CD4-positive, alpha-beta T cell treated with Interleukin-10 for 1 hour (primary cell): ENCODE measurements around the gene GYG2.
"Not testable (repeated sequence)": the region's sequence is repeated elsewhere in the genome, so short reads cannot be mapped to it uniquely, and the experiment has no call there.

ENCODE experiments used
- DNase-seq: peaks from one replicate; pipeline ENCODE4 v3.0.0-alpha.2; 2020

Gene GYG2

DNA sequence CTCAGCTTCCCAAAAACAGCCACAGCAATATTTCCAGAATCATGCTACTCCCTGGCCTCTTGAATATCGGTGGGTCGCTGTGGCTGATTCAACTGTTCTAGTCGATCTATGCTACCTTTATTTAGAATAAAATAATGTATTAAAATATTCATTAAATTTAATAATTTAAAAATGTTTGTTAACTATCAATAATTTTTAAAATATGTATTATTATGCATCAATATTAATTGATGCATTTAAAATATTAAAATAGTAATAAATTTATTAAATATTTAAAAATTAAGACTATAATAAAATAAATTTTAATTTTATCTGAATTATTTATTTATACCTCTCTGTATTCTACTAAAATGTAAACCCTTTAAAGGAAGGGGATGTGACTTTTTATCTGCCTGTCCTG is 81.4 kb downstream of the GYG2 start:
- no peak for DNase-seq

DNA sequence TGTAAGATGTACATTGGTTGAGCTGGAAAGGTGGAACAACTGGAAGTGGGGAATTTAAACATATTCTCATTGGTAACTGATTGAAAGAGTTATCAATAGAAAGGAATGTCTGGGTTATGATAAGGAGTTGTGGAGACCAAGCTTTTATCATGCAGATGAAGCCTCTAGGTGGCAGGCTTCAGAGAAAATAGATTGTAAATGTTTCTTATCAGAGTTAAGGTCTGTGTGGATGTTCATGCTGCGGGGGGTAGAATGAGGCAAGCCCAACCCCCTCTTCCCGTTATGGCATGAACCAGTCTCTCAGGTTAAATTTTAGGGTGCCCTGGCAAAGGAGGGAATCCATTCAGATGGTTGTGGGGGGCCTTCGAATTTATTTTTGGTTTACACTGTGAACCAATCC is 84.4 kb downstream of the GYG2 start:
- no peak for DNase-seq

DNA sequence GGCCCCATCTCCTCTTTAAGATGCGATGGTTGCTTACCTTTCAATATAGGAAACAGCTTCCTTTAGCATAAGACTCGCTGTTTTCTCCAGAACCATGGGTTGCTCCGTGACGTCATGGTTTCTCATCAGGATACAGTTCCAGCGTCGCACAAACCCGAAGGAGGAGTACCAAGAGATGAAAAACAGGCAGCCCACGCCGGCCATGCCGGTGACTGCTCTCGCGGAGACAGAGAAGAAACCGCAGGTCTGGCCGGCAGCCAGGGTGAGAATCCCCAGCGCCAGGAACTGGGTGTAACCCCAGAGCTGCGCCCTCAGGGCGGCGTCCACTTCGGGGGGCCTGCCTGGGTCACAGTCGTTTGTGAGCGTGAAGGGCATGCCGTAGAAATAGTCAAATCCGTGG is 89.0 kb downstream of the GYG2 start:
- DNase-seq = no peak

DNA sequence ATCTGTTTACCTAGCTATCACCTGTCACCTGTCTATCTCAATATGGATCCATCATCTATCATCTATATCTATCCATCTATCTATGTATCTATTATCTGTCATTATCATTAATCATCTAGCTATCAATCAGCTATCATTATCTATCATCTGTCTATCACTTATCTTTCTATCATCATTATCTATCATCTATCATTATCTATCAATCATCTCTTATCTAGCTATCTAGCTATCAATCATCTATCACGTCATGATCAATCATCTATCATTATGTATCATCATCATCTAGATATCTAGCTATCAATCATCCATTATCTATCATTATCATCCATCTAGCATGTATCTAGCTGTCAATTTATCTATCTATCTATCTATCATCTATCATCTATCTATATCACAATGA is 92.5 kb downstream of the GYG2 start:
- no peak for DNase-seq

DNA sequence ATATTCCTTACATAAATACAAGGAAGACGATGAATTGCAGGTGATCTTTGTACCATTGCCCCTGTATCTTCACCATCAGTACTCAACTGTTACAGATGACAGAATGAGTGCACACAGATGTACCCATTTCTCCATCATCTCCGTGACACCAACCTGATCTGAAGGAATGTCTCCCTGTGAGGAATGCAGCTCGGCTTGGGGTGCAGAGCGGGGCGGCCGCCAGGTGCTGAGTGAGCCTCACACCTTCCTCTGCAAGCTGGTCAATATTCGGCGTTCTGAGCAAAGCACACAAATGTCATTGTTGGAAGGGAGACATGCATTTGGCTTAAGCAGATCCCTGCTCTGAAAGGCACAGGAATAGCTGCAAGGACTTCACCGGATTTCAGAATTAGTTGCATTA is 93.0 kb downstream of the GYG2 start:
- no peak for DNase-seq

DNA sequence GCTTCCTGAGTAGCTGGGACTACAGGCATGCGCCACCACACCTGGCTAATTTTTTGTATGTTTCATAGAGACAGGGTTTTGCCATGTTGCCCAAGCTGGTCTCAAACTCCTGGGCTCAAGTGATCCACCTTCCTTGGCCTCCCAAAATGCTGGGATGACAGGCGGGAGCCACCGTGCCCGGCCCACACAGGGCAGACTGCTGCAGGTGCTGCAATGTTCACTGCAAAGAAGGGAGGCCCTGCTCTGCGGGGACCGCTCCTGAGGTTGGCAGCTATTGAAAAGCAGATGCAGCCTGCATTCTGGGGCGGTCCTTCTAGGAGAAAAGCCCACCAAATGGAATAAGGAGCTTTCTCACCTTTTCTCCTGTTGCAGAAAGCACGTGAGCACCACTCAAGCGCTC is 95.4 kb downstream of the GYG2 start:
- DNase-seq = no peak

DNA sequence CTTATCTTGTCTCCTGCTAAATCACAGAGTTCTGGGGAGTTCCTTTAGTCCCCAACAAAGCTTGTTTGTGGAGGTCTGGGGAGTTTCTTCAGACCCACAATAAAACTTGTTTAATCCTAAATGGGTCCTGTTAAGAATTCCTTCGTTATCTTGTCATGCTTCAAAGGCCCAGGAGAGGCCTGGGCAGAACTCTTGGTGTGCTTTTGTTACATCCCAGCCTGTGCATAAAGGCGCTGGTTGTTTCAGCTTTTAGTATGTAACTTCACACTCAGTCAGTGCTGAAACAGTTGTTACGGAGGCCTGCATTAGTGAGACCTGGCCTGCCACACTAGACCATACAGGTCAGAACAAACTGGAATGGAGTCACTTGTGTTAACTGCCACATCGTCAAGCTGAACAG is 97.5 kb downstream of the GYG2 start:
- DNase-seq = not testable (repeated sequence)

DNA sequence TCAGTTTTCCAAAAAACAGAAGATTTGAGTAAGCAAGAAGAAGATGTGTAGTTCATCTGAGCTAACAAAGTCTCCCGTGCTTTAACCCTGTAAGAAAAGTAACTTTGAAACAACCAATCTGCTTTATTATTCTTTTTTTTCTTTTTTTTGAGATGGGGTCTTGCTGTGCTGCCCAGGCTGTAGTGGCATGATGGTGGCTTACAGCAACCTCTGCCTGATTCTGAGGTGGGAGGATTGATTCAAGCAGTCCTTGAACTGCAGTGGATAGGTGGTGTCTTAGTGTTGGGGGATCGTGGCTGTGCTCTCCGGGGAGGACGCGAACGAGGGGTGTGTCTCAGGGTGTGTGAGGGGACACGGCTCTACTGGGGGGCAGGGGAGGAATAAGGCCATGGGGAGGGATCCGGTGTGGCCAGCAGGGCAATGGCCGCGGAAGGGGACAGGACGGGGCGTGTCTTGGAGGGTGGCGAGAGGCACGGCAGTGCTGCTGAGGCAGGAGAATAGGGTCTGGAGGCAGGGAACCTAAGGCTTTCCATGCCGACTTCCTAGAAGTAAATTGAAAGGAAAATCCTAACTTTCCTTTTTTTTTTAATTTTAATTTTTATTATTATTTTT is 98.0 kb downstream of the GYG2 start:
- no peak for DNase-seq

DNA sequence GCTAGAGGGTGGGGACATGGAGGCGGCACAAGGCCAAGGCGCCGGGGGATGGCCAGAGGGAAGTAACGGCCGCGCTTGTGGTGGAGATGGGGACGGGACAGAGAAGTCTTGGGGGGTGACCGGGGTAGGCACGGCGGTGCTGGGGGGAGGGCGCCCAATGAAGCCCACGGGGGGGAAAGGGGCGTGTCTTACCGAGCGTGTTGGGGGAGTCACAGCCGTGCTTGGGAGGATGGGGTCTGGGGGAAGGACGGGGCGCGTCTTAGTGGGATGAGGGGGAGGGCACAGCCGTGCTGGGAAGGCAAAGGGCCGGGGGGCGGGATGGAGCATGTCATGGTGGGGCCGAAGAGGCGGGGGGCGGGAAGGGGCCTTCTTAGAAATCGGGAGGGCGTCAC is 99.5 kb downstream of the GYG2 start:
- DNase-seq = no peak

DNA sequence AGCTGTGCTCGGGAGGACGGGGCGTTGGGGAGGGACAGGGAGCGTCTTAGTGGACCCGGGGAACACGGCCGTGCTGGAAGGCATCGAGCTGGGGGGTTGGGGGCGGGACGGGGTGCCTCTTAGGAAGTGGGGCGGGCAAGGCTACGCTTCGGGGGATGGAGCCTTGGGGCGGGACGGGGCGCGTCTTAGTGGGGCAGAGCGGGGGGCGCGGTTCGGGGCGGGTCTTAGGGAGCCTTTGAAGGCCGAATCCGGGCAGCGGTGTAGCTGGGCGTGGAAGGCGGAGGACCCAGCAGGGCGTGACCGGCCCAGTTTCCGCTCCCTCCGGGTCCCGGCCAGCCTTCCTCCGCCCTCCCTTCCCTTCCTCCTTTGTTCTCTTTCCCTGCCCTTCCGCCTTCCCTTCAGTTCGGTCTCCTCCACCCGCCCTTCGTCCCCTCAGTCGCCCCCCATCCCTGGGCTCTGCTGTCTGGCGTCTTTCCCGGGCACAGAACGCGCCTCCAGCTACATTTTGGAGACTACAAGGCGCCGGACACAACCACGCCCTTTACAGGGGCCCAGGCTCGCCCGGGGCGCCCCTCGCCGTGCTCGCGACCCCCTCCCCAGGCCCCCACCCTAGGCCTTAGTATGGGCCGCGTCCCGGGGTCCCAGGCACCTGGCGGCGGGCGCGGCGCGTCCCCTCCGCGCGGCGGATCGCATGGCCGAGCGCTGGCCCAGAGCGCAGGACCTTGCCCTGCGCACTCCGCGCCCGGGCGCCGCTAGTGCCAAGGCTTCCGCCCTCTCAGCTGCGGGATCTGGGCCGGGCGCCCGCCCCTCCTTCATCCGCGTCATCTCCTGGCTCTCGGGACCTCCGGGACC is 100.1 kb downstream of the GYG2 start, which contains the start of gene ARSD:
Gene ARSD, minus strand, starts transcription at position 757 of the 852 bp plus-strand sequence. Its CDS starts 64 bp downstream, at position 693.
- DNase-seq = peak; percentile 53

DNA sequence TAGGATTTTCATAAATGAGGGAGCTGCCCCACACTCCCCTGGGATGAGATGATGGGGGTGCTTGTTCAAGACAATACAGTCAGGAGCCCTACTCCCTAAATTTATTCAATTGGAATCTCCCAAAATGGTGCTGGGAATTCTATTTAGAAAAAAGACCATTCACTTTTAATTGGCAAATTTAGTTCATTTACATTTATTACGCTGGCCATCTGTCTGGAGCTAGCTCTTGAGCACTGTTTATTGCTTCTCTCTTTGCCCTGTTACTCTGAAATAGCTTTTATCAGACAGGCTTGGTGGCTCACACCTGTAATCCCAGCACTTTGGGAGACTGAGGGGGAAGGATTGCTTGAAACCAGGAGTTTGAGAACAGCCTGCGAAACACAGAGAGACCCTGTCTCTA is 102.4 kb downstream of the GYG2 start:
- DNase-seq = no peak

DNA sequence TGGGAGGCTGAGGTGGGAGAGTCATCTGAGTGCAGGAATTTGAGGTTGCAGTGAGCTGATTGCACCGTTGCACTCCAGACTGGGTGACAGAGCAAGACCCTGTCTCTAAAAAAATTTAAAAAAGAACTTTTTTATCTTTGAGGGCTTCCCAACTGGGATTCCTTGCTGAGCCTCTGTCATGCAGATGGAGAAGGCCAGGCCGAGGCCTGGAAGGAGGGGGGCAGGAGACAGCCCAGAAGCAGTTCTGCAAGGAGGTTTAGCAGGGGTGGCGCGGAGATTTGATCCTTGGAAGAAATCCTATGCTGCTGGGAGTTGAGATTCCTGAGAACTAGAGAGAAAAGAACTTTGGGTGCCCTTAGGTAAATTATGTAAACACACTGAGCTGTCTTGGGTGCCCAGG is 102.9 kb downstream of the GYG2 start:
- DNase-seq = no peak
